ENCODE data around the gene LRRC8B.

DNA sequence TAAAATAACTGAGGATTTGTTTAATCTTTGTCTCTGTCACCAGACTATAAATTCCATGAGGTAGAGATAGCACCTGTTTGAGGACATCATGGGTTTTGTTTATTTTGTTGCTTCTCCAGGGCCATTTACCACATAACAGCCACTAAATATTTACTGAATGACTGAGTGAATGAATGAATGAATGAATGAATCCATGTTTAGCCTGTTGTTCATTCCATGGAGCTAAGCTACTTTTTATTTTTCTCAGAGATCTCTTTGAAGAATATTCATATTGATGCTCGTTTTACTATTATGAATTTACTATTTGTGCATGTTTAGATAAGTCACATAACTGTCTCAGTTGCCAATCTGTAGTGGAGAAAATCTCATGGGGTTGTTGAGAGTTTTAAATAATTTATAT, 17.7 kb downstream of the LRRC8B start:
- TF ChIP-seq, protein P1, sequence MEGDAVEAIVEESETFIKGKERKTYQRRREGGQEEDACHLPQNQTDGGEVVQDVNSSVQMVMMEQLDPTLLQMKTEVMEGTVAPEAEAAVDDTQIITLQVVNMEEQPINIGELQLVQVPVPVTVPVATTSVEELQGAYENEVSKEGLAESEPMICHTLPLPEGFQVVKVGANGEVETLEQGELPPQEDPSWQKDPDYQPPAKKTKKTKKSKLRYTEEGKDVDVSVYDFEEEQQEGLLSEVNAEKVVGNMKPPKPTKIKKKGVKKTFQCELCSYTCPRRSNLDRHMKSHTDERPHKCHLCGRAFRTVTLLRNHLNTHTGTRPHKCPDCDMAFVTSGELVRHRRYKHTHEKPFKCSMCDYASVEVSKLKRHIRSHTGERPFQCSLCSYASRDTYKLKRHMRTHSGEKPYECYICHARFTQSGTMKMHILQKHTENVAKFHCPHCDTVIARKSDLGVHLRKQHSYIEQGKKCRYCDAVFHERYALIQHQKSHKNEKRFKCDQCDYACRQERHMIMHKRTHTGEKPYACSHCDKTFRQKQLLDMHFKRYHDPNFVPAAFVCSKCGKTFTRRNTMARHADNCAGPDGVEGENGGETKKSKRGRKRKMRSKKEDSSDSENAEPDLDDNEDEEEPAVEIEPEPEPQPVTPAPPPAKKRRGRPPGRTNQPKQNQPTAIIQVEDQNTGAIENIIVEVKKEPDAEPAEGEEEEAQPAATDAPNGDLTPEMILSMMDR (IDR thresholded peaks at IDR 0.05), result no peak
- TF ChIP-seq POLR2A (IDR thresholded peaks at IDR 0.05), result no peak

Data from testis (tissue), 2 donors.